Lower leg skin (tissue), 3 donors: Measurements from ENCODE around the gene AP1M1.

Experiments
- CTCF ChIP-seq, 3 donors: fragments of 450-650 bp; IDR thresholded peaks; one replicate each; pipeline ENCODE4 v1.5.1; 2016; ENCODE audit warnings: antibody characterized with exemption in 3 of 3, mild to moderate bottlenecking in 3 of 3, moderate library complexity in 2 of 3
- POLR2A ChIP-seq, 2 donors: fragments of 450-650 bp; IDR thresholded peaks; one replicate each; pipeline ENCODE4 v1.6.1; 2016 to 2017; ENCODE audit warnings: antibody characterized with exemption in 2 of 2, mild to moderate bottlenecking in 1 of 2, moderate library complexity in 1 of 2

GRCh38 chr19:16228637-16229321 is 31.1 kb downstream of the AP1M1 start:
- TF ChIP-seq CTCF (IDR thresholded peaks at IDR 0.05) (no peak), POLR2A (IDR thresholded peaks at IDR 0.05) (no peak)
